ENCODE measurements around the gene ZNF213.
"Not testable (repeated sequence)": the region's sequence is repeated elsewhere in the genome, so short reads cannot be mapped to it uniquely, and the experiment has no call there.

ZNF213 gene

DNA sequence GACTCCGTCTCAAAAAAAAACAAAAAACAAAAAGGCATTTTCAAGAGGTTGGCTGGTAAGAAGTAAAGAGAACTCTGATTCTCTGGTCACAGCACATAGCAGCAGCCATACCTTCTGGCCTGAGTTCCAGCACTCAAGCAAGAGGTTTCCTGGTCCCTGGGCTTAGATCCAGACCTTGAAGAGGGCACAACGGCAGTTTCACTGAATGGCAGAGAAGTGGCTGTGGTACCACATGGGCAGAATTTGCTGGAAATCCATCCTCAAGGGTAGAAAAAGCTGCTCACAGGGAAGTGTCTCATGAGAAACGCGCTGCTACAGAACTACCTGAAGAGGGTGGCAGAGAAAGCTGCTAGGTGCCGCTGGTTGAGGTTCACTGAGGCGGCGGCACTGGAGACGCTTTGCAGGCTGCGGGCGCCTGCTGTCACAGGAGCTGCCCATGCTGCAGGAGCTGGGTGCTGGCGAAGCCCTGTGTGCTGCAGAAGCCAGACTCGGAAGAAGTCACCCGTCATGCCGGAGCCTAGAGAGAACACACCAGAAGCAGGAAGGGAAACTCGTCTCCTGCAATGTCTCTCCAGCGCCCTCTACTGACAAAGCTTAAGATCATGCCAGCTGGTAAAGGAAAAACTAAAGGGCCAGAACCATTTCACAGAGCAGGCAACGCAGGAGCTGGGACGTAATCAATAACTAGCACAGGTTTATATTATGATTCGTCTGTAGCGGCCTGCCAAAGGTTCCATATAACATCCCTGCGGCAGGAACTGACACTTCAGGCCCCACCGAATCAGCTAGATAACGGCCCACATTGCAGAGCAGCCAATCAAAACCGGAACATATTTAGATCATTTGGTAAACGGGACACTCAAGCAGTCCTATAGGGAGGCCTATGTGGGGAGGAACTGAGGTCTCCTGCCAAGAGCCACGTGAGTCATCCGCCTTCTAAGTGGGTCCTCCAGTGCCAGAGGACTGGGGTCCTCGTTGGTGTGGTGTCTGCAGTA is 5.4 kb upstream of the ZNF213 start:
- peak; percentile 86 for DNase-seq (ENCODE audit: low read depth, low spot score)

DNA sequence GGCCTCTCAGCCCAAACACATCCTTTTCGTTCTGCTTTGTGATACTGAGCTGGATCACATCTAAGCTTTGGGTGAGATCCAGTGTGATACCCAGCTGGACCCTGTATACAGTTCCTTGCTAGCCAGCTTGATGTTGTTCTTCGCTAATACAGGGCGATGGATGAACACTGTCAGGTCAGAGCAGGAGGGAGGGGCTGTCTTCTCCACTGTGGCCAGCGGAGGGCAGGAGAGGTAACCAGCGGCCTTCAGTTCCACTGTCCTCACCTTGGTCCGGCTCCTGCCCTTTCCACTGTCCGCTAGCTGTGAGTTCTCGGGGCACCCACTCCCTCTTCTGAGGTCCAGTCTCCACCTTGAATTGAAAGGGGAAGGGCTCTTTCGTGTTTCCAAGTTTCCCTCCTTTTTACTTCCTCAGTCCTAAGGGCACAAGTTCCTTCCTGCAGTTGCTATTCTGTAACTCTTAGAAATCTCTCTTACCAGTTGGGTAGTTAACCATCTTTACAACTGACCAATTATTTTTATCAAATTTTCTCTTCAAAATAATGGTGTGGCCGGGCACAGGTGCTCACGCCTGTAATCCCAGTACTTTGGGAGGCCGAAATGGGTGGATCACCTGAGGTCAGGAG is 3.0 kb upstream of the ZNF213 start:
- DNase-seq (ENCODE audit: low read depth, low spot score): peak; percentile 82

DNA sequence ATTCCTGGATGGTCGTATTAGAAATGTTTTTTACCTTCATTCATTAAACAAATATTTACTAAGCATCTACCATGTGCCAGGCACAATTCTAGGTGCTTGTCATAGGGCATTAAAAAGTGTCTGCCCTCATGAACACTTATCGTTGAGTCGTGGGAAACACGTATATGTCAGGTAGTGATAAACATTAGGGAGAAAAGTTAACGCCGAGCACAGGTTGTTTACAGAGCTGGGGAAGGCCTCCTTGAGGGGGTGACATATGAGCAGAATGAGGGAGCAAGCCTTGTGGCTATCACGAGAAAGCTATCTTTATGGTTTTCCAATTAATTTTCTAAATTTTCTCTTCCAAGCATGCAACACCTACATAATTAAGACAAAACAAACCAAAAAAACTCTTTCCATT is 985 bp upstream of the ZNF213 start:
- DNase-seq (ENCODE audit: low read depth, low spot score): no peak

DNA sequence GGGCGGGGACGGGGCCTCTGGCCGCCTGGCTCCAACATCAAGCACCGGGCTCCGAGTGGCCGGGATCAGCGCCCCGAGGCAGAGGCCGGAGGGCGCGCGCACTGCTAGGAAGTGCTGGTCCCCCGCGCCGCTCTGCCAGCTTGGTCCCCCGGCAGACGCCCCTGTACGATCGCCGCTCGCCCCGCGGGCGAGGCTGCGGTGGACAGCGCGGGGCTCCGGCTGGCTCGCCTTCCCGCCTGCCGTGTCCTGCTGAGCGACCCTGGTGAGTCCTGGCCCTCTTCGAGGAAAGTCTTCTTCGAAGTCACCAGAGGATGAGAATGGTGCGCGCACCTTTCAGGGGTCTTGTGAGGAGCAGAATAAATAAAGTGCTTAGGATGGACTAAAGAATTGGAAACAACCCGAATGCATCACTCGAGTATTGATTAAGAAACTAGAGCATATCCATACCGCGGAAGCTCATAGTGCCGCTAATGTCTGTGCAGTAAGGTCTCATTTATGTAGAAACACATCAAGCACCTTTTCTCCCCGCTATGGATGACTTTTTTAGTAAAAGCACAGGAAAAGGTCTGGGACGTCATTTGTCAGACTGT is 392 bp downstream of the ZNF213 start:
- DNase-seq (ENCODE audit: low read depth, low spot score): no peak

DNA sequence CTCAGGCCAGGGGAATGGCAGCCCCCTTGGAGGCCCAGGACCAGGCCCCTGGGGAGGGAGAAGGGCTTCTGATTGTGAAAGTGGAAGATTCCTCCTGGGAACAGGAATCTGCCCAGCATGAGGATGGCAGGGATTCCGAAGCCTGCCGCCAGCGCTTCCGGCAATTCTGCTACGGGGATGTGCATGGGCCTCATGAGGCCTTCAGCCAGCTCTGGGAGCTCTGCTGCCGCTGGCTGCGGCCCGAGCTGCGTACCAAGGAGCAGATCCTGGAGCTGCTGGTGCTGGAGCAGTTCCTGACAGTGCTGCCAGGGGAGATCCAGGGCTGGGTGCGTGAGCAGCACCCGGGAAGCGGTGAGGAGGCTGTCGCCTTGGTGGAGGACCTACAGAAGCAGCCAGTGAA is 2.4 kb downstream of the ZNF213 start:
- DNase-seq (ENCODE audit: low read depth, low spot score): no peak

DNA sequence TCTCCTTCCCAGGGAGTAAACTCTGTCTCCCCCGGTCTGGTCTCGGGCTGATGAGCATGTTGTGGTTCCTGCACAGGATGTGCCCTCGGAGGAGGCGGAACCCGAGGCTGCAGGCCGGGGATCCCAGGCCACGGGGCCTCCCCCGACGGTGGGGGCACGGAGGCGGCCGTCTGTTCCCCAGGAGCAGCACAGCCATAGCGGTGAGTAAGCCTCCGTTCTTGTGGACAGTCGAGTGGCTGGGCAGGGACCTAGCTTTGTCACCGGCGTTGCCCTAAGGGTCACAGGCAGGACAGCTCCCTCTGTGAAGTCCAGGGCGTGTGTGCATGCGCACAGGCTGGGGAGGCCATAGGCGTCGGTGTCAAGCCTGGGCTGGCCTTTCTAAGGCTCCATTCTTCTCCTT is 3.5 kb downstream of the ZNF213 start:
- DNase-seq (ENCODE audit: low read depth, low spot score): no peak

DNA sequence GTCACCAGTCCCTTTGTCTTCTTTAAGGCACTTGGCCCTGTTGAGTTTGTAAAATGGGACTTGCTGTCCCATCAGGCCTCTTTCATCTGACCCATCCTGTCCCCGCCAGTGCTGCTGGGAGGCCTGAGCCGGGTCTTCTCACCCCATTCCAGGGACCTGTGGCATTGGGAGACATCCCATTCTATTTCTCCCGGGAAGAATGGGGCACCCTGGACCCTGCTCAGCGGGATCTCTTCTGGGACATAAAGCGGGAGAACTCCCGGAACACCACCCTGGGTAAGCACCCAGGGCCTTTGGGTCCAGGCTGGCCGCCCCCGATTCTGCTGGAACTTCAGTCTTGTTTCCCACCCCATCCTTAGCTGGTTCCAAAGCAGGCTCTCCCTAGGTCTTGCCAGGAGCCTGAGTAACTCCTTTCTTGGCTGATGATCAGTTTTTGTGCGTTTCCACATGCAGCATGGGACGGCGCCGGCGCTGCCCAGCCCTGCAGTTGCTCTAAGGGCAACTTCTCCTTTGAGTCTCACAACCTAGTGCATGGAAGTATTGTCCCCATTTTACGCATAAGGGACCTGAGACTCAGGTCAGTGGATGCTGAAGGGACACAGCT is 4.1 kb downstream of the ZNF213 start:
- no peak for DNase-seq (ENCODE audit: low read depth, low spot score)

DNA sequence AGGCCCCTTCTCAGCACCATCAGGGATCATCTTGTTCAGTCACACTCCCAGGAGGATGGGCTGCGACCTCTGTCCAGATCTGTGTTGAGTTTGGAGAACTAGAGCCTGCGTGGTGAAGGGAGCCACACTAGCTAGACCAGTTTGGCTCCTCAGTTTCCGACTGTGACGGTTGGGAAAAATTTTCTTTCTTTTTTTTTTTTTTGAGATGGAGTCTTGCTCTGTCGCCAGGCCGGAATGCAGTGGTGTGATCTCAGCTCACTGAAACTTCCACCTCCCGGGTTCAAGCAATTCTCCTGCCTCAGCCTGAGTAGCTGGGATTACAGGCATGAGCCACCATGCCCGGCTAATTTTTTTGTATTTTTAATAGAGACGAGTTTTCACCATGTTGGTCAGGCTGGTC is 4.7 kb downstream of the ZNF213 start:
- DNase-seq (ENCODE audit: low read depth, low spot score): not testable (repeated sequence)

DNA sequence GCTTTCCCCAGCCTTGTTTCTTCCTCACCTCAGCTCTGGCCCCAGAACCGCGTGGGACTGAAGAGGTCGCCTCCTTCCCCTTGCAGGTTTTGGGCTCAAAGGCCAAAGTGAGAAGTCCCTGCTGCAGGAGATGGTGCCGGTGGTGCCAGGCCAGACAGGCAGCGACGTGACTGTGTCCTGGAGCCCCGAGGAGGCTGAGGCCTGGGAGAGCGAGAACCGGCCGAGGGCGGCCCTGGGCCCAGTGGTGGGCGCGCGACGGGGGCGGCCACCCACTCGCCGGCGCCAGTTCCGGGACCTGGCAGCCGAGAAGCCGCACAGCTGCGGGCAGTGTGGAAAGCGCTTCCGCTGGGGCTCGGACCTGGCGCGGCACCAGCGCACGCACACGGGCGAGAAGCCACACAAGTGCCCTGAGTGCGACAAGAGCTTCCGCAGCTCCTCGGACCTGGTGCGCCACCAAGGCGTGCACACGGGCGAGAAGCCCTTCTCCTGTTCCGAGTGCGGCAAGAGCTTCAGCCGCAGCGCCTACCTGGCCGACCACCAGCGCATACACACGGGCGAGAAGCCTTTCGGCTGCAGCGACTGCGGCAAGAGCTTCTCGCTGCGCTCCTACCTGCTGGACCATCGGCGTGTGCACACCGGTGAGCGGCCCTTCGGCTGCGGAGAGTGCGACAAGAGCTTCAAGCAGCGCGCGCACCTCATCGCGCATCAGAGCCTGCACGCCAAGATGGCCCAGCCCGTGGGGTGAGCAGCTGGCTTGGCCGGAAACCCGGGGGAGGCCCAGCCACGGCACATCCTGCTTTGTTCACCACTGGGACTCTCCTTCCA is 6.0 kb downstream of the ZNF213 start:
- DNase-seq (ENCODE audit: low read depth, low spot score): no peak

DNA sequence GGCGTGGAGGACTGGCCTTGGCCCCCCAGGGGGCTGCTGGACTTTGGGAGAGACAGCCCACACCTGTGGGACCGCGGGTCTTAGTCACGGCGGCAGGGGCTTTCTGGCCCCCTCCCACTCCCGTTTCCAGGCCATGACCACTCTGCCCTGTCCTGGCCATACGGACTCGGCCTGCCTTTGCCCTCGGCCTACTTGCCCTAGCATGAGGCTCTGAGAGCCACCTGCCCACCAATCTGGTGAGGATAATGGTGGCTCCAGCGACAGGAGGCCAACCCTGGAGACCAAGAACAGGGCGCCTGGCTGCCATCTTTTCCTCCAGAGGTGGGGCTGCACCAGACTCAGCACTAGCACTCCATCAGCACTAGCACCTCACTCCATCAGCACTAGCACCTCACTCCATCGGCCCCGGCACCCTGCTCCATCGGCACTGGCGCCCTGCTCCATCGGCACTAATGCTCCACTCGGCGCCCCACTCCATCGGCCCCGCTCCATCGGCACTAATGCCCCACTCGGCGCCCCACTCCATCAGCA is 7.0 kb downstream of the ZNF213 start:
- DNase-seq (ENCODE audit: low read depth, low spot score): no peak

DNA sequence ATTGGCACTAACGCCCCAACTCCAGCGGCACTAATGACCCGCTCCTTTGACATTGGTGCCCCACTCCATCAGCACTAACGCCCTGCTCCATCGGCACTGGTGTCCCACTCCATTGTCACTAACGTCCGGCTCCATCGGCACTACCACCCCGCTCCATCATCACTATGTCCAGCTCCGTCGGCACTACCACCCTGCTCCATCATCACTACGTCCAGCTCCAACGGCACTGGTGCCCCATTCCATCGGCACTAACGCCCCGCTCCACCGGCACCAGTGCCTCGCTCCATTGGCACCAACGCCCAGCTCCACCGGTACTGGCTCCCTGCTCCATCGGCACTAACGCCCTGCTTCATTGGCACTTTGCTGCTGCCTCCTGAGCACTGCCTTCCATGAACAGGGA is 7.5 kb downstream of the ZNF213 start:
- DNase-seq (ENCODE audit: low read depth, low spot score): no peak

DNA sequence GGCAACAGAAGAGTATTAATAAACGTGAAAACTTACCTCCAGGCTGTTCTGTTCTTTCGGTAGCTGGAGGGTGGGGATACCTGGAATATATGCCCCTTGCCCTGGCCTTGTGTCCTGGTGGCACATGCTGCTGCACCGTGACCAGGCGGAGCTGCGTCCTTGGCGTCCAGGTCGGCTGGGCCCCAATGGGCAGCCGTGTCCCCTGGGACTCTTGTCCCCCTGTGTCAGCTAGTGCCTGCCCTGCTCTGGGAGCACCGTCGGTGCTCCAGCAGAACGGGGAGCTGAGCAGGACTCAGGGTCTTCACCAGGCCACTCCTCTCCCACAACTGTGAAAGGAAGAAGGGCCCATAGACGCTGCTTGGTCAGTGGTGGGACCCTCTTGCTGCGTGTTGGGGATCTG is 7.9 kb downstream of the ZNF213 start:
- no peak for DNase-seq (ENCODE audit: low read depth, low spot score)

DNA sequence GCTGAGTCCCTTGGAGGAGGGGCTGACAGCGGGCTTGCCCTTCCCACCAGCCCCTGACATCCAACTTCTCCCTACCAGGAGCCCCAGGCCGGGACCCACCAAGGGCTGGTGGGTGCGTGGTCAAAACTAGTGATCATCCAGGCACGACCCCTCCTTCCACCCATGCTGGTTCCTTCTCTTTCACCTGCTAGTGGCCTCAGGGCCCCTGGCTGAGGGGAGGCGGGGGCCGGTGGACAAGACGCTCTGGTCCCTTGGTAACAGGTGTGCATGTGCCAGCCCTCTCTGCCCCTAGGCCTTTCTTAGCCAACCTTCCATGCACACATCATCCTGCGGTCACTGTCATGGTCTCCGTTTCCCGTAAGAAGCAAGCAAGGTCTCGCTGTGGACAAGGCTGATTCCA is 8.4 kb downstream of the ZNF213 start:
- no peak for DNase-seq (ENCODE audit: low read depth, low spot score)

DNA sequence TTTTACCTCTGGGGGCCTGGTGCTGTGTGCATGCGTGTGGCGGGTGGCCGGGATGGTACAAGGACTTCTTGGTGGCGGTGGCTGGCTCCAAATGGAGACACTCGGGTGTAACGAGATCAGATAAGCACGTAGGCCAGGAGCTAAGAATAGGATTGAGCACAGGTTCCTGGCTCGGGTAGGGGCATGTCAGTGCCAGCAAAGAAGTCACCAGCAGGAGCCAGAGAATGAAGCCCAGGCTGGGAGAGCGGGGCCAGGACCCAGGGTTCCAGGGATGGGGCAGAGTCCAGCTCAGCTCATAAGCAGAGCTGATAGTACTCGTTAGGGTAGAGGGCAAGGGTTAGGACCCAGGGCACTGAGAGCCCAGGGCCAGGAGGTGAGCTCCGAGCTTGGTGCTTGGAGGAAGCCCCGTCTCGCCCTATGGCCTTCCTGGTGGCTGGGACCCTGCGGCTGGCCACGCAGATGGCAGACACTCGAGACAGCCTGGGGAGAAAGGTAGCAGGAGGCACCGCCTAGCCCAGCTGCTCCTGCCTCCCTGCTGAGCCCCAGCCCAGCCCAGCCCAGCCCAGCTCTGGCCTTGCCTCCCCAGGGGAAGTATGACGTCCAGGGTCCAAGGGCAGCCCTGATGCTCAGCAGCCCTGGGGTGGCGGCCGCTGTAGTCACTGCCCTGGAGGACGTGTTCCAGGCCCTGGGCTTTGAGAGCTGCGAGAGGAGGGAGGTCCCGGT is 8.9 kb downstream of the ZNF213 start:
- no peak for DNase-seq (ENCODE audit: low read depth, low spot score)

DNA sequence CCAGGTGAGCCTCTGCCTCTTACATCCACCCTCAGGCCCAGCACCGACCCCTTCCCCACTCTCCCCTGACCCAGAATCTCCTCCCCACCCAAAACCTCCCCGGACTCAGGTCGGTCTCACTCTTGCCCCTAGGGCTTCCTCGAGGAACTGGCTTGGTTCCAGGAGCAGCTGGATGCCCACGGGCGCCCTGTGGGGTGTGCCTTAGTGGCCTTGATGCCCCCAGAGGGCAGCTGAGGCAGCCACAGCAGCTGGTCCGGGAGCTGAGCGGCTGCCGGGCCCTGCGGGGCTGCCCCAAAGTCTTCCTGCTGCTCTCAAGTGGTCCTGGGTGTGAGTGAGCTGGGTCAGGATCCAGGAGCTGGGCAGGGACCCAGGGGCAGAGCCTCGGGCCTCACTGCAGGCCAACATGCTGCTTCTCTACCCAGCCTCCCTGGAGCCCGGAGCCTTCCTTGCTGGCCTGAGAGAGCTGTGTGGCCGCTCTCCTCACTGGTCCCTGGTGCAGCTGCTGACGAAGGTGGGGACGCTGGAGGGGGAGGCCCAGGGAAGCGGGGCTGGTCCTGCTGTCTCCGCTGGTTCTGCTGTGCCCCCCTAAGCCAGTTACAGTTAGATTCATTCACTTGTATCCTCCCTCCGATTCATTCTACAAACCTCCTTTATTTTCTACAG is 9.6 kb downstream of the ZNF213 start:
- no peak for DNase-seq (ENCODE audit: low read depth, low spot score)

DNA sequence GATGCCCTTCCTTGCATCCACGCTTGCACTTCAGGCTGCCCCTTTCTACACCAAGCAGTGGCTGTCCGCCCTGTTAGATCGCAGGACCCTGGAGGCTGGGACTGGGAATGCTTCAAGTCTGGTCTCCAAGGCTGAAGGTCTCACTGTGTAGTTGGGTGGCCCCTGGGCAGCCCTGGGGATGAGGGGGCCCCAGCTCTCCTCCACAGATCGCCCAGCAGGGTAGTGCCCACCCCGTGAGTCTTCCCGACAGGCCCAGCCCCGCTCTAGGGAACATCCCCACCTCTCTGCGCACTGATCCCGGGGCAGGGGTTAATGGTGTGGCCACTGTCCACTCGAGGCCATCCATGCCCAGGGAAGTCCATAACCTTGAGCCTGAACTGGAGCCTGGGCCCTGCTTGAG is 10.3 kb downstream of the ZNF213 start:
- no peak for DNase-seq (ENCODE audit: low read depth, low spot score)

DNA sequence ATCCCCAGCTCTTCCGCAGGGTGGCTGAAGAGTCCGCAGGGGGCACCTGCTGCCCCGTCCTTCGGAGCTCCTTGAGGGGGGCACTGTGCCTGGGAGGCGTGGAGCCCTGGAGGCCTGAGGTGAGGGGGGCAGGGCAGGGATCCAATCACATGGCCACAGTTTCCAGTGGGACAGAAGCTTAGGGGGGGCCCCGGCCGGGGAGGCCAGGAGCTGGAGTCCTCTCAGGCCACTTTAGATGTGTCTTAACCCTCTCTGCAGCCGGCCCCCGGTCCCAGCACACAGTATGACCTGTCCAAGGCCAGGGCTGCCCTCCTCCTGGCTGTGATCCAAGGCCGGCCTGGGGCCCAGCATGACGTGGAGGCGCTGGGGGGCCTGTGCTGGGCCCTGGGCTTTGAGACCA is 10.8 kb downstream of the ZNF213 start:
- DNase-seq (ENCODE audit: low read depth, low spot score): no peak

DNA sequence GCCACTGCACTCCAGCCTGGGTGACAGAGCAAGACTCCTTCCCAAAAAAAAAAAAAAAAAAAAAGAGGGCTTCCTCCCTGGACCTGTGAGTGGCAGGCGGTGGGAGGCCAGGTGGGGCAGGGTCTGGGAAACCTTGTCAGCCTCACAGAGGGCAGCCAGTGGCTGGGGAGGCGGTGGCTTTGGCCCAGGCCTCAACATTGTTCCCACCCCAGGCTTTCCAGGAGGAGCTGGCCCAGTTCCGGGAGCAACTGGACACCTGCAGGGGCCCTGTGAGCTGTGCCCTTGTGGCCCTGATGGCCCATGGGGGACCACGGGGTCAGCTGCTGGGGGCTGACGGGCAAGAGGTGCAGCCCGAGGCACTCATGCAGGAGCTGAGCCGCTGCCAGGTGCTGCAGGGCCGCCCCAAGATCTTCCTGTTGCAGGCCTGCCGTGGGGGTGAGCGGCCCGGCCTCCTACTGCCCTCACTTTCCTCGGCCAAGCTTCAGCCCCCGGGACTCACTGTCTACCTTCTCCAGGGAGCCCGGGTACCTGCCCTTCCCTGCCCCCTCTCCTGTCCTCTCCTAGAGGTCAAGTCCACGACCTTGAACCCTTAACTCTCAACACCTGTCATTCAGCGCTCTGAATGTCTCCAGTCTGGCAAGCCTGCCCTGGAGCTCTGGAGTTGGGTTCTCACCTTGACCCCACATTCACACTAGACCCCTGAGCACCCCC is 12.4 kb downstream of the ZNF213 start:
- no peak for DNase-seq (ENCODE audit: low read depth, low spot score)

DNA sequence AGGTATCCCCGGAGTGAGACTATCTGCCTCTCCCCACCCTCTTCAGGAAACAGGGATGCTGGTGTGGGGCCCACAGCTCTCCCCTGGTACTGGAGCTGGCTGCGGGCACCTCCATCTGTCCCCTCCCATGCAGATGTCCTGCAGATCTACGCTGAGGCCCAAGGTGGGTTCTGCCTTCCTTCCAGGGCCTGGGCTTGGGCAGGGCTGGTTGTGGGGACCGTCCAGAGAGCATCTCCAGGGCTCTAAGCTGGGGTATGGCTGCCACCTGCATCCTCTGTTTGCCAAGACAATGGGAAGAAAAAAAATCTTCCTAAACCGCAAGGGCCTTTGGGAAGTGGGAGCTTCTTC is 12.9 kb downstream of the ZNF213 start:
- no peak for DNase-seq (ENCODE audit: low read depth, low spot score)

All from ELF-1 (cell line).